ENCODE data around the gene ST6GALNAC3. TPM values are rescaled to one million over a fixed set of nuclear protein-coding genes. Genes with fewer than 3 reads are reported as not detected.

Gene ST6GALNAC3
- total RNA-seq, 4 donors from 2014 or later, result 9.7 to 34.0 (median 14.1) TPM

DNA sequence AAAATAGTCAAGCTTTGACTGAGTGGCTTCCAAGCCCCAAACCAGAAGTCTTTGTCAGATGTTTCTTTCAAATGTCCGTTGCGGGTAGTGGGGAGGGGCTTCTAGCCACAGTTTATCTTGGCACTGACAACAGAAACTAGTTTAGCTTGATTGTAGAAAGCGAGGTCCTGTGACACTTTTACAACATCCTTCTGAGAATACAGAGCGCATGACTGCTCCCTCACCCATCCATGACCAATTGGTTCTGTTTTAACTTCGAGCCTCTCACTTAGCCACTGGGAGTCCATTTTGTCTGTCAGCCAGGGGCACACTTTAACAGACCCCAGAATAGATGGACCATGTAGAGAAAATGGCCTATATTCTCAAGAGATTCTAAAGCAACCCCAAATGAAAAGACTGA, 593.5 kb downstream of the ST6GALNAC3 start:
- DNase-seq (ENCODE audit: low spot score), result no peak
- ATAC-seq (ENCODE audit: low FRiP score), result no peak
- TF ChIP-seq, protein P1, sequence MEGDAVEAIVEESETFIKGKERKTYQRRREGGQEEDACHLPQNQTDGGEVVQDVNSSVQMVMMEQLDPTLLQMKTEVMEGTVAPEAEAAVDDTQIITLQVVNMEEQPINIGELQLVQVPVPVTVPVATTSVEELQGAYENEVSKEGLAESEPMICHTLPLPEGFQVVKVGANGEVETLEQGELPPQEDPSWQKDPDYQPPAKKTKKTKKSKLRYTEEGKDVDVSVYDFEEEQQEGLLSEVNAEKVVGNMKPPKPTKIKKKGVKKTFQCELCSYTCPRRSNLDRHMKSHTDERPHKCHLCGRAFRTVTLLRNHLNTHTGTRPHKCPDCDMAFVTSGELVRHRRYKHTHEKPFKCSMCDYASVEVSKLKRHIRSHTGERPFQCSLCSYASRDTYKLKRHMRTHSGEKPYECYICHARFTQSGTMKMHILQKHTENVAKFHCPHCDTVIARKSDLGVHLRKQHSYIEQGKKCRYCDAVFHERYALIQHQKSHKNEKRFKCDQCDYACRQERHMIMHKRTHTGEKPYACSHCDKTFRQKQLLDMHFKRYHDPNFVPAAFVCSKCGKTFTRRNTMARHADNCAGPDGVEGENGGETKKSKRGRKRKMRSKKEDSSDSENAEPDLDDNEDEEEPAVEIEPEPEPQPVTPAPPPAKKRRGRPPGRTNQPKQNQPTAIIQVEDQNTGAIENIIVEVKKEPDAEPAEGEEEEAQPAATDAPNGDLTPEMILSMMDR (IDR thresholded peaks at IDR 0.05), result no peak

DNA sequence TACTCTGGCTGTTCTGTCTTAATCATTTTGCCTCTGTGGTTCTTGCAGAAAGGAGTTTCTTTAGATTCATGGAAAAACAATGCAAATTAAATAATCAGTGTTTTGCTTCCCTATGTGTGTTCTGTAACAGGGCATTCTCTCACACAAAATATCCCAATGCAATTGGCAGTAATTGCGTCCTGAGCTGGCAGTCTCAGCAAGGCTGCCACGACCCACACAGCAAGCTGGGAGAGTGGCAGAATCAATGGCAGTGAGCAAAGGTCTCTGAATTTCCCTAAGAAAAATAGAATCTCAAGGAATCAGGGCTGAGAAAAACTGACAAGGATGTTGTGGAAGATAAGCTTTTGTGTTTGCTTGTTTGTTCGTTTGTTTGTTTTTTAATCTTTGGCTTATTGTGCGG, 594.6 kb downstream of the ST6GALNAC3 start:
- no peak for DNase-seq (ENCODE audit: low spot score)
- TF ChIP-seq, protein P1 (IDR thresholded peaks at IDR 0.05), result no peak
- no peak for ATAC-seq (ENCODE audit: low FRiP score)

DNA sequence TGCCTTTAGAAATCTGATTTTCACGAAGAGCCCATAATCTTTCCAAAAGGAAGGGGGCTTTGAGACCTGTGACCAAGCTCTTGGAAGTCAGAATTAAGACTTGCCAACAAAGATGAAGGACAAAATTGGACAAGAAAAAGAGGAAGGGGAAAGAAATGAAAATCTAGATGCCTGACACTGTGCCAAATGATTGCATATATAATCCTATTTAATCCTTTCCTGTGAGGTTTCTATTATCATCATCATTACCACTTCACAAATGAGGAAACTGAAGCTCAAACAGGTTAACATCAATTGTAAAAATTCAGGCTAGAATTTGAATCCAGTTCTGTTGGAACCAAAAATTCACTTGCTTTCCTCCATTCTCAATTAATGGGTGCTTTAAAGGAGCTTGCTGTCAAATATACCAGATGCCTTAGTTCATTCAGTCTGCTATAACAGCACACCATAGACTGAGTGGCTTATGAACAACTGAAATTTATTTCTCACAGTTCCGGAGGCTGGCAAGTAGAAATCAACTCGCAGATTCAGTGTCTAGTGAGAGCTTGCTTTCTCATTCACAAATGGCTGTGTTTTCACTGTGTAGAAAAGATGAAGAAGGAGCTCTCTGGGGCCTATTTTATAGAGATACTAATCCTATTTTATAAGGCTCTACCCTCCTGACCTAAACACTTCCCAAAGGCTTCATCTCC, 595.2 kb downstream of the ST6GALNAC3 start:
- TF ChIP-seq, protein P1 (IDR thresholded peaks at IDR 0.05), result no peak
- DNase-seq (ENCODE audit: low spot score) (no peak), ATAC-seq (ENCODE audit: low FRiP score) (no peak)

DNA sequence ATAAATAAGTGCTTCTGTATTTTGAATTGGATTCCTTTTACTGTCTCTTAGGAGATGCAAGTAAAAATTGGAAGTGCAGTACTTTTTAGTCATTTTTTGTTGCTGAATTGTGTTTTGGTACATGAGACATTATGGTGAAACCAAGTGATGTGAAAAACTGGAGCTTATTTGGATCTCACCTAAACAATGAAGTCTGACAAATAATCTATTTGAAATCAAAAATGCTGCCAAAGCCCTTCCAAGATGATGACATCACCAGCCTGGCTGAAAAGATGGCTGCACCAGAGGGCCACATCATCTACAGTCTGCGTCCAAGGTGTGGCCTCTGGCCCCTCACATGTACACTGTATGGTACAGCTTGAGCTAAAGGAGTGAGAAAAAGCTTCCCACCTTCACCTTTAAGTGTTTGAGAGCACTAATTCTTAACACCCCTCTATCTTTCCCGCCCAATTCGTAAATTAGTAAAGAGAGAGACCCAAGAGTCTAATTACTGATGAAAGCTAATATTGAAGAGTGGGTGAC, 600.2 kb downstream of the ST6GALNAC3 start:
- DNase-seq (ENCODE audit: low spot score), result no peak
- no peak for ATAC-seq (ENCODE audit: low FRiP score)
- TF ChIP-seq, protein P1 (IDR thresholded peaks at IDR 0.05), result no peak

DNA sequence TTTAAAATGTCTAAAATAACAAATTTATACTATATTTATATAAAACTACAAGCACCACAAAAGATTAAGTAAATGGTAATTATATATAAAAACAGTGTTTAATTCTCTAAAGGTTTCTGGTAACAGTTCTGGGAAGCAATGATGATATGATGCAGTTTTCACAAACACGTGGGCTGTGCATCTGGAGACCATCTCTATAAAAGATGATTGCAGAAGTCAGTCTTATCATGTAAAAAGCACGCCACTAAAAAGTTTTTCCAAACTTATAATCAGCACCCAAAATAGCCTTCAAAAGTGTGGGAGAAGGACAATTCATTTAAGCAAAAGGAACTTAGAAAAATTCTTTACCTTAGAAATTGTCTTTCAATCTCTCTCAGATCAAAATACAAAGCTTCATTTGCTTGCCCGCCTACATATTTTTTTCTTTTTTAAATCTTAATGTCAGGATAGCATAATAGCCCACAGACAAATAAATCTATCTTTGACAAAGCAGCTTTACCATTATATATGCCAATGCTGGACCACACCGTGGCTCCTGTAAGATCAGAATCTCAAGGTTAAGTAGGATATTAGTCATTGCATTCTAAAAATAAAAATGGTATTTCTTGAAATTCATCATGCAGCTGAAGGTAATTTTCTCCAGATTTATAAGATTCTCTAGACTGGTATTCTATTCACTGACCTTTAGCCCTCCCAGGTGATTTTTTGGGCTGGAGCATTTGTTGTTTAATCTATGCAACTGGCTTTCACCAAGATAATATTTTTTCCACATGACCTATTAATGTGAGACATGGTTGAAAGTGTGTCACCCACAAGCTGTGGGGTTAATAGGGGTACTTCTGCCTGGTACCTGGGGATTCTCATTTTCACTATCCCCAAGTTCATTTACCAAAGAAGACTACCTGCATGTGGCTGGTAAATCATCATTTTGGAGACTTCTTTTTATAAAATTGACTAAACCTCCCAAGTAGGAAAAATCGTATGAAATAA, 603.2 kb downstream of the ST6GALNAC3 start:
- no peak for ATAC-seq (ENCODE audit: low FRiP score)
- DNase-seq (ENCODE audit: low spot score), result no peak
- TF ChIP-seq, protein P1 (IDR thresholded peaks at IDR 0.05), result no peak

DNA sequence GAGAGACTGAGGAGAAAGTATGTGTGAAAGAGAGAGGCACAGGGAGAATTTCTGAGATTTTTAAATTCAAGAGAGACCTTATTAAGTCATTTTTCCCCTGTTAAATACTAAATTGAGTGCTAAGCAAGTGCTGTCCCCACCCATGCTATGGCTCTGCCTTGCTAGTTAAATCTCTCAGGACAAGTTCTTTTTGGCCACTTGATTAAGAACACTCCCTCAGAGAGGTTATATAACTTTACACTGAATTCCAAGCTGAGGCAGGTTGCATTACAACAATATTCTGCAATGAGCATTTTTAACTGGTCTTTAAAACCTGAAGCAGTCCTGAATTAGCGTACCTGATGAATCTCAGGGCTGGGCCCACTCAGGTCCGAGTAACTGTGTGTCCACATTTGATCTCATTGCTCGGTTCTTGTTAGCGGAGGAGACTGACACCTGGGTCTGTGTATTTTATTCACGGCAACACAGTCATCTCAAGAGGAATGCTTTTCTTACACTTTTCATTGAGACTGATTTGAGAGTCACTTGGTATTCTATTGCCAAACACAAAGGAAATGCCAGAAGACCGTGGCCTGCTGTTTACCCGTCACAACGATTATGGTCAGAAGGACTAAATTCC, 605.1 kb downstream of the ST6GALNAC3 start:
- ATAC-seq (ENCODE audit: low FRiP score), result no peak
- TF ChIP-seq, protein P1 (IDR thresholded peaks at IDR 0.05), result no peak

More for the DNA sequence above, 605.1 kb downstream of the ST6GALNAC3 start:
- no peak for DNase-seq (ENCODE audit: low spot score)

Data from omental fat pad (tissue), 4 donors.